ENCODE results near the gene PPME1. TPM values are rescaled to one million over a fixed set of nuclear protein-coding genes. Genes with fewer than 3 reads are reported as not detected.

Gene PPME1
- total RNA-seq, 2 experiments from 2014 or later = 13.7 to 16.3 TPM

DNA sequence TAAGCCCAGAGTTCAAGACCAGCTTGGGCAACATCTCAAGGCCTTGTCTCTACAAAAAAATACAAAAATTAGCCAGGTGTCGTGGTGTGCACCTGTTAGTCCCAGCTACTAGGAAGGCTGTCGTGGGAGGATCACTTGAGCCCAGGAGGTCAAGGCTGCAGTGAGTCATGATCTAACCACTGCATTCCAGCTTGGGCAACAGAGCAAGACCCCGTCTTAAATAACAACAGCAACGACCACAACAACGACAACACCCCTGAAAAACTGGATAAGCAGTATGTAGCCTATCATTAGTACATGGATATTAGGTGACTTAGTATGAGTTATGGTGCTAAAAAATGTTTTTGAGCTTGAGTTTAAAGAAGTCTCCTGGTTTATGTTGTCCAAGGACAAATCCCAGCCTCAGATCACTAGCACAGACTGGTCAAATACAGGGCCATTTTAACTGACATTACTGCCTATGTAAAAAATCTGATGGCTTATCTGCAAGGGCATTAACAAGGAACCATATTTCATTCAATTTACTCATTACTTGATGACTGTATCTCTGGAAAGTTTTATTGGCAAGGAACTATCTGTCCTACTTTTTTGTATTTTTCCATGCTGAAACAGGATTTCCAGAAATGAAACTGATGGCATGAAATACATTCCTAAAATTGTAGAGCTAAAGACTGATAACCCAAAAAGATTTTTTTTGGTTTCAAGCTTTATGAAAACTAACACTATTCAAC lies 23.7 kb upstream of the PPME1 start:
- Histone ChIP-seq H3K4me1 (ENCODE audit: insufficient read depth, low read length) (no peaks in the 10 kb centered on the region), H3K9me3 (ENCODE audit: control insufficient read depth in 1 of 2, insufficient read depth in 1 of 2, low read length in 2 of 2) (no peaks in the 10 kb centered on the region), H3K27me3 (ENCODE audit: control insufficient read depth in 1 of 2, insufficient read depth in 2 of 2, low read length in 2 of 2) (no peaks in the 10 kb centered on the region), H3K4me3 (ENCODE audit: low read length) (no peak overlapping the region), H3K36me3 (ENCODE audit: insufficient read depth, low read length) (peaks cover 2% of the 10 kb centered on the region), H3K27ac (ENCODE audit: low read depth in 1 of 2, low read length in 2 of 2) (no peak overlapping the region)
- TF ChIP-seq, protein P1, sequence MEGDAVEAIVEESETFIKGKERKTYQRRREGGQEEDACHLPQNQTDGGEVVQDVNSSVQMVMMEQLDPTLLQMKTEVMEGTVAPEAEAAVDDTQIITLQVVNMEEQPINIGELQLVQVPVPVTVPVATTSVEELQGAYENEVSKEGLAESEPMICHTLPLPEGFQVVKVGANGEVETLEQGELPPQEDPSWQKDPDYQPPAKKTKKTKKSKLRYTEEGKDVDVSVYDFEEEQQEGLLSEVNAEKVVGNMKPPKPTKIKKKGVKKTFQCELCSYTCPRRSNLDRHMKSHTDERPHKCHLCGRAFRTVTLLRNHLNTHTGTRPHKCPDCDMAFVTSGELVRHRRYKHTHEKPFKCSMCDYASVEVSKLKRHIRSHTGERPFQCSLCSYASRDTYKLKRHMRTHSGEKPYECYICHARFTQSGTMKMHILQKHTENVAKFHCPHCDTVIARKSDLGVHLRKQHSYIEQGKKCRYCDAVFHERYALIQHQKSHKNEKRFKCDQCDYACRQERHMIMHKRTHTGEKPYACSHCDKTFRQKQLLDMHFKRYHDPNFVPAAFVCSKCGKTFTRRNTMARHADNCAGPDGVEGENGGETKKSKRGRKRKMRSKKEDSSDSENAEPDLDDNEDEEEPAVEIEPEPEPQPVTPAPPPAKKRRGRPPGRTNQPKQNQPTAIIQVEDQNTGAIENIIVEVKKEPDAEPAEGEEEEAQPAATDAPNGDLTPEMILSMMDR (IDR thresholded peaks at IDR 0.05) = no peak
- intact Hi-C loops (cut with DNase I, micrococcal nuclease) = no loop called here
- no peak overlapping the region for H3K4me3 Mint-ChIP-seq
- H3K36me3 Mint-ChIP-seq (ENCODE audit: low read depth) = peaks cover 43% of the 10 kb centered on the region
- H3K9me3 Mint-ChIP-seq = no peaks in the 10 kb centered on the region
- peaks cover 13% of the 10 kb centered on the region for H3K4me1 Mint-ChIP-seq (ENCODE audit: low read depth)
- H3K27ac Mint-ChIP-seq = no peak overlapping the region
- no peaks in the 10 kb centered on the region for H3K27me3 Mint-ChIP-seq
- no peak for DNase-seq
- ChIA-PET CTCF (no interaction called here), POLR2A (interaction anchor here (1.0 kb wide), 1 partner anchor 14 kb away, joined by 3 read pairs; no protein-coding TSS in a partner anchor)
- ATAC-seq (ENCODE audit: poor library complexity) = no peak

- Histone ChIP-seq H3K36me3 (ENCODE audit: insufficient read depth, low read length) (peaks cover 12% of the 10 kb centered on the region), H3K4me1 (ENCODE audit: insufficient read depth, low read length) (no peaks in the 10 kb centered on the region), H3K27ac (ENCODE audit: low read depth in 1 of 2, low read length in 2 of 2) (no peak overlapping the region), H3K4me3 (ENCODE audit: low read length) (no peak overlapping the region), H3K27me3 (ENCODE audit: control insufficient read depth in 1 of 2, insufficient read depth in 2 of 2, low read length in 2 of 2) (no peaks in the 10 kb centered on the region), H3K9me3 (ENCODE audit: control insufficient read depth in 1 of 2, insufficient read depth in 1 of 2, low read length in 2 of 2) (no peaks in the 10 kb centered on the region)
- Mint-ChIP-seq H3K36me3 (ENCODE audit: low read depth) (peaks cover 68% of the 10 kb centered on the region), H3K9me3 (no peaks in the 10 kb centered on the region), H3K27ac (no peak overlapping the region), H3K4me1 (ENCODE audit: low read depth) (peaks cover 29% of the 10 kb centered on the region), H3K27me3 (no peaks in the 10 kb centered on the region), H3K4me3 (no peak overlapping the region)
- DNase-seq = no peak
- intact Hi-C loops (cut with DNase I, micrococcal nuclease) = no loop called here
- CTCF ChIA-PET = no interaction called here
- no peak for ATAC-seq (ENCODE audit: poor library complexity)
- TF ChIP-seq, protein P1 (IDR thresholded peaks at IDR 0.05) = no peak
- POLR2A ChIA-PET = no interaction called here
Observed at GRCh38 chr11:74153224-74153623, 17.9 kb upstream of the PPME1 start.

DNA sequence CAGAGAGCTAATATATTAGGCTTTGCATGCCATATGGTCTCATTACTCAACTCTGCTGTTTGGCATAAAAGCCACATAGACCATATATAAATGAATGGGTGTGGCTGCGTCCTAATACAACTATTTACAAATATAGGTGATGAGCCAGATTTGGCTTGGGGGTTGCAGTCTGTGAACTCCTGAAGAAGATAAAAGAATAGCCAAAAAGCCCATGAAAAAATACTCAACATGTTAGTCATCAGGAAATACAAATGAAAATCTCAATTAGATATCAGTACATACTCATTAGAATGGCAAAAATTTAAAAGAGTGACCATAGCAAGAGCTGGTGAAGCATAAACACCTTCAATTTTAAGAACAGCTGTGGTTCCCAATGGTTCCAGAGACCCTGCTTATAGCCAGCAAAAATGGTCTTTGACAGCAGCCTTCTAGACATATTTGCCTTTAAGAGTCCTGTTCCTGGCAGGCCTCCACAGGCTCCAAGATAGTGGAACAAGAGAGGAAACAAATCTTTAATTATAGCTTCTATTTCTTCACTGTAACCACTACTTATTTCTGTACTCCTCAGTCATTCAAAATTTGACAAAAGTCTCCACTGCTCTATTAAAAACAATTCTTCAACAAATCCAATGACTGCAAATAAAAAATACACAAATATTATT lies 16.3 kb upstream of the PPME1 start:
- POLR2A ChIA-PET = no interaction called here
- H3K27me3 Mint-ChIP-seq = no peaks in the 10 kb centered on the region
- Histone ChIP-seq H3K27ac (ENCODE audit: low read depth in 1 of 2, low read length in 2 of 2) (no peak overlapping the region), H3K4me3 (ENCODE audit: low read length) (no peak overlapping the region), H3K36me3 (ENCODE audit: insufficient read depth, low read length) (peaks cover 12% of the 10 kb centered on the region), H3K4me1 (ENCODE audit: insufficient read depth, low read length) (no peaks in the 10 kb centered on the region), H3K27me3 (ENCODE audit: control insufficient read depth in 1 of 2, insufficient read depth in 2 of 2, low read length in 2 of 2) (no peaks in the 10 kb centered on the region), H3K9me3 (ENCODE audit: control insufficient read depth in 1 of 2, insufficient read depth in 1 of 2, low read length in 2 of 2) (no peaks in the 10 kb centered on the region)
- peaks cover 28% of the 10 kb centered on the region for H3K4me1 Mint-ChIP-seq (ENCODE audit: low read depth)
- DNase-seq (no peak), ATAC-seq (ENCODE audit: poor library complexity) (no peak)
- H3K9me3 Mint-ChIP-seq = no peaks in the 10 kb centered on the region
- TF ChIP-seq, protein P1 (IDR thresholded peaks at IDR 0.05) = no peak
- peaks cover 61% of the 10 kb centered on the region for H3K36me3 Mint-ChIP-seq (ENCODE audit: low read depth)
- intact Hi-C loops (cut with DNase I, micrococcal nuclease) = no loop called here
- no peak overlapping the region for H3K27ac Mint-ChIP-seq
- CTCF ChIA-PET = interaction anchor here (0.8 kb wide), 1 partner anchor 101 kb away, joined by 3 read pairs; no protein-coding TSS in a partner anchor
- no peak overlapping the region for H3K4me3 Mint-ChIP-seq

Measured in CD4-positive, alpha-beta T cell (primary cell).